MV-4-11 (cell line): ENCODE data around the gene GSX1.
"Not testable (repeated sequence)": the region's sequence is repeated elsewhere in the genome, so short reads cannot be mapped to it uniquely, and the experiment has no call there.

ENCODE experiments used
- DNase-seq: peaks from one replicate; lab custom pipeline; 2025; lab: John Stamatoyannopoulos, UW

The GSX1 gene

GRCh38 chr13:27792393-27793218 lies at the start of gene GSX1:
Gene GSX1, plus strand, starts transcription at chr13:27792483. Its CDS starts 208 bp downstream, at chr13:27792691.
- no peak for DNase-seq

- no peak for DNase-seq
These were observed 47.5 kb upstream of the GSX1 start for GRCh38 chr13:27744801-27745200.

- DNase-seq = no peak
These were observed 47.0 kb upstream of the GSX1 start for GRCh38 chr13:27745301-27745700.

GRCh38 chr13:27748143-27748542 lies 44.1 kb upstream of the GSX1 start:
- DNase-seq = not testable (repeated sequence)

- DNase-seq = no peak
These were observed 40.2 kb upstream of the GSX1 start for GRCh38 chr13:27751953-27752532.

DNA sequence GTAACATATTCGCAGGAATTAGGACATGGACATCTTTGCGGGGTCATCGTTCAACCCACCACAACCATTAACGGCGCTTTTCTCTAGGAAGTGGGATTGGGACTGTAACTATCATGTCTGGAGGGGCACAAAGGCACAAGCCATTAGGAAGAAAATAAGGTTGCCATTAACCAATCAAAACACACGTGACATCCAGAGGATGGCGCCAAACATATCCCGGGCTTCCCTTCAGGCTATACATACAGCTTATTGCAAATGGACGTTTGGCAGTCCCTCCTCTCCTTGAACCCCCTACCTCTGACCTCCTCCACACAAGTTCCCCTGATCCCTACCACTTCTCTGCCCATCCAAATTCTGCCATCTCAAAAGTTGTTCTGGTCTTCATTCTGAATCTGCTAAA lies 26.6 kb upstream of the GSX1 start:
- DNase-seq = no peak

GRCh38 chr13:27770809-27771208 lies 21.5 kb upstream of the GSX1 start:
- peak; percentile 22 for DNase-seq

- DNase-seq = peak; percentile 93
These were observed 19.4 kb upstream of the GSX1 start for GRCh38 chr13:27772651-27773425.

DNA sequence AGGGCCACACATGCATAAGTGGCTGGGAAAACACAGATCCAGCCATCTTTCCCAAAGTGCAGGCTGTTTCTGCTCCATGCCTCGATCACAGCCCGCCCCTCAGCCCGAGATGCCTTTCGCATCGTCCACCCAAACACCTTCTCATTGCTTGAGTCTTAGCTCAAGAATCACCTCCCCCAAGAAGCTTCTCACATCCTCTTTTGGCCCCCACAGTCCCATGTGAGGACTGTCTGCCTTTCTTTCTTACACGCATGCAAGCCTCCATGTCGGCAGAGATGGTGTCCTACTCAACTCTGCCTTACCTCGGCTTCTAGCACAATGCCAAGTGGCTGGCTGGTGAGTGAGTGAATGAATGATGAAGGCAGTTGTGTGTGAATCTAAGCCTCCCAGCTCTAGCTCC lies 18.1 kb upstream of the GSX1 start:
- DNase-seq = peak; percentile 51

- DNase-seq = peak; percentile 93
These were observed 17.6 kb upstream of the GSX1 start for GRCh38 chr13:27774651-27775050.

GRCh38 chr13:27775943-27776342 lies 16.3 kb upstream of the GSX1 start:
- DNase-seq = no peak

- no peak for DNase-seq
These were observed 10.1 kb upstream of the GSX1 start for GRCh38 chr13:27782151-27782550.

GRCh38 chr13:27783111-27783510 lies 9.2 kb upstream of the GSX1 start:
- DNase-seq = no peak

- DNase-seq = no peak
These were observed 4.0 kb upstream of the GSX1 start for GRCh38 chr13:27788271-27788670.

DNA sequence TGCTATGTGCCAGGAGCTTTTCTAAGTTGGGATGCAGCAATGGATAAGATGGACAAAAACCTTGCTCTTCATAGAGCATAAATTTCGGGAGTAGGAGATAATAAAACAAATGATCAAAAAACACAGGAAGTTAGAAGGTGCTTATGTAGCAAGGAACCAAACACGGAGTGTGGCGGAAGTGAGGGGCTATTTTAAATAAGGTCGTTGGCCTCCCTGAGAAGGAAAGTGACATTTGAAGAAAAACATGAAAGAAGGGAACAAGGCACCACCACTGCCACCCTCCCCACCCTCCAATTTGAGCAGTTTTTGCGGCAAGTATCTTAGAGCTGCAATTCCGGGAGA lies 3.2 kb upstream of the GSX1 start:
- no peak for DNase-seq

DNA sequence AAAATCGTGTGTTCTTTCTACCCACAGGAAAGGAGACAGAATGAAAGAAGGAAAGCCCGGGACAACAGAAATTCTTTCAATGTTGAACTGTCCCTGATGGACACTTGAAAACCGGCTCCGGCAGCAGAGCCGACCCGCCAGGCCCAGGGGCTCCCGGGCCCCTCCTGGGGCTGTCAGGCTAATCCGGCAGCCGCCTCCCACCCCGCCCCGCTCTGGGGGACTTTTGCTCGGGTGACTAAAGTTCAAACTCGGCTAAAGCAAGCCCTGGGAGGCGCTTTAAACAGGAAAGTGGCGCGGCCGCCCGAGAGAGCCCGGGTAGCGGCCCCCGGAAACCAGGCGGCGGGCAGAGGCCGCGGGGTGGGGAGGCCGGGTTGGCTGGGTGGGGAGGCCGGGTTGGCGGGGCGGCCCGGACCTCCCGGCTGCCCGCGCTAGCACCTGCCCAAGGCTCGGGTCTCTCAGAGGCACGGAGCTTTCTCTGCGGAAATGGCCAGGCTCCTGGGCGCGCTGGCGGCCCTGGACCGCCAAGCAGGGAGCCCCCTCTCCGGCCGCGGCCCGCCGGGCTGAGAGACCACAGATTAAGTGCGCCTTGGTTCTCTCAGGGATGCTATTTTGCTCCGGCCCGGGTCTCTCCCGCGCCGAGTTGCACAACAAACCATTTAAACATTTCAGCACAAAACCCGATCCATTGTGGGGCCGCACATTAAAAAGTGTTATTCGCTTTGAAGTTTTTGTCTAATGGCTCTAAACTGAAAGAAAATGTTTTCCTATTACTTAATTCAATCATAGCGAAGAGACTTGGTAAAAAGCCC lies 2.6 kb upstream of the GSX1 start:
- DNase-seq = no peak

DNA sequence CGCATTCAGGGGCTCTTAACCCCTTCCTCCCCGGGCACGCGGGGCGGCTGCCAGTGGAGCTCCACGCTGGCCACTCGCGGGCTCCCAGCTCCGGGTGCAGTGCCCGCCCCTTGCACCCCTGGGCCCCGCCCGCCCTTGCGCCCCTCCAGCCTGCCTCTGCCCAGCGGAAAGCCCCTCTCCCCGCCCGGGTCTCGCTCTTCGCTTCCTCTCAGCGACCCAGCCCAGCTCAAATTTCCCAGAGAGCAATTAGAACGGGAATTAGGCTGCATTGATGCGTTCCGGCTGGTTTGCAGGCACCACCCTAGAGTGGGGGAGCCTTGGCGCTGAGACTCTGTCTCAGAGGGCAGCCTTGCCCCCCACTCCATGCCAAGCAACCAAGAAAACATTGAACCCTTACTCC lies 1.8 kb upstream of the GSX1 start:
- DNase-seq = no peak

DNA sequence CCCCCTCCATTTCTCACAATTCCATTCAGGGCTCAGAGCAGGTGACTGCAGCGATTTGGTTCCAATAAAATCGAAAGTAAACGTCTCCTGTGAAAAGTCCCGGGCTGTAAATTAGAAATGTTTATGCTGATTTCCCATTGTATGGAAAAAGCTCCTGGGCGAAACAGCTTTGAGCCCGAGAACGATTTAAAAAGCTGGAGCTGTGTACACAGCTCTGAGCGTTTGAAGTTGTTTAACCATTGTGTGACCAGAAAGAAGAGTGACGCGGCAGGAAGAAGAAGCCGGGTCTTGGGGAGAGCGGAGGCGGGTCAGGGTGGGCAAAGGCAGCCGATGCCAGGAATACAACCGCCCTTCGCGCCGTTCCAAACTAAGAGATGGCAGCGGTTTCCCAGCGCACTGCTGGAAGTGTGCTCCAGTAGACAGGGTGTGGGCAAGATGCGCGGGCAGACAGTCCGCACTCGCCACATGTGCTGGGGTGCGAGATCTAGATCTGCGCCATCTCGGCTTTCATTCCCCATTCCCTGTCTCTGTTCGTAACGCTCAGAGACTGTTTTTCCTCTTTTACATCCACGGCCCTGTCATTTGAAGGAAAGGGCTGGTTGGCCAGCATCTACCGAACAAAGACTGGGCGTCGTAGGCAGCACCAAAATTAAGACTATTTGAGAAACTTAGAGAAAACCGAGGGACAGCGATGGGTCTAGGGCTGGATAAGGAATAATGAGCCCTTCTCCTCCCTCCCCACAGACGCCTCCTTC lies 960 bp upstream of the GSX1 start:
- DNase-seq = no peak

DNA sequence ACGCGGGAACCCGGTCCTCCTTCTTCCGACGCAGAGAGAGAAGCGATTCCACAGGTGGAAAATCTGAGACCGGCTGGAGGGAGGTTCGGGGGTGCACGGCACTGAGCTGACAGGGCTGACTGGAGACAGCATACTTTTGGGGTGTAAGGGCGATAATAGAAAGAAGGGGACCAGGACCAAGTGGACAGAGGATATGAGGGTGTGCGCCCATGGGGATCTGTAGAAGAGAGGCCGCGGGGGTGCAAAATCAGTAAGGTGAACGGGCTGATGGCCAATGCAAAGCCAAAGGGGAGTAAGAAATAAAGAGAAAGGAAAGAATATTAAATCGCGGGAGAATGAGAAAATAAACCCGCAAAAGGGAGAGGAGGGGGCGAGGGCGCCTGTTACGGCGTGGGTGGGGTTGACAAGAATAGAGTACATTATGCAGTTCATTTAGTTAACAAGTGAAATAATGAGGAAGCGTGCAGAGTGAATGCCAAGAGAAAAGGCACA lies 336 bp upstream of the GSX1 start:
- DNase-seq = no peak

GRCh38 chr13:27793507-27794367 lies 1.5 kb downstream of the GSX1 start:
- no peak for DNase-seq
